GM06990 (cell line): ENCODE results near the gene SNX1.

Experiments used
- DNase-seq: peaks from one replicate; pipeline ENCODE4 v3.0.0-alpha.2; 2011; ENCODE audit not compliant: insufficient read length; ENCODE audit errors: extremely low read depth
- H3K27me3 ChIP-seq: replicated peaks from 2 replicates; pipeline ENCODE4 v1.6.0; 2011; ENCODE audit warnings: low read length; ENCODE audit not compliant: control insufficient read depth, insufficient read depth
- H3K36me3 ChIP-seq: 2 replicates; pipeline ENCODE4 v1.5.1; 2011; ENCODE audit warnings: low read length; ENCODE audit not compliant: control insufficient read depth, insufficient read depth
- H3K4me3 ChIP-seq: replicated peaks from 2 replicates; pipeline ENCODE4 v1.5.1; 2011; ENCODE audit warnings: low read depth, mild to moderate bottlenecking, control low read depth, low read length
- TF ChIP-seq, protein P1 (sequence below): IDR thresholded peaks from 2 replicates; pipeline ENCODE4 v1.5.1; 2011; ENCODE audit warnings: low read length, control low read depth, mild to moderate bottlenecking, inconsistent platforms; ENCODE audit not compliant: insufficient read depth, poor library complexity, severe bottlenecking

Gene SNX1

DNA sequence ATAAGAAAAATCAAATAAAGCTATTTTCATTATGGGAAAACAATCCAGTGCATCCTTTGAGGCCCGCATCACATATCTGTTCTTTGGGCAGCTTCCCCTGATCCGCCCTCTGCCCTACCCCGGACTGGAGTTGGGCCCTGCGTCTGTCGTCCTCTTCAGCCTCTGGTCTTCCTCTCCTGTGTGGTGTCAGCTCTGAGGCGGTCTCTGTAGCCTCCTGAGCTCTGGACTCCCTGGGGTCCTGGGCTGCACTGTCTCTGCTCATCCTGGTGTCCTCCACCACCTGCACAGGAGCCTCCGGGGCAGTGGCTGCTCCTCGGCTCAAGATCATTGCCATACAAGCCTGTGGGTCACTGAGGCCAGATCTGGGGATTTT is 48.4 kb downstream of the SNX1 start:
- peaks cover 3% of the 10 kb centered on the region for H3K36me3 ChIP-seq

GRCh38 chr15:64144565-64145281 is 48.9 kb downstream of the SNX1 start:
- peak; percentile 77 for DNase-seq
- Histone ChIP-seq H3K4me3 (no peak overlapping the region), H3K36me3 (peaks cover 3% of the 10 kb centered on the region), H3K27me3 (no peaks in the 10 kb centered on the region)
- TF ChIP-seq, protein P1, sequence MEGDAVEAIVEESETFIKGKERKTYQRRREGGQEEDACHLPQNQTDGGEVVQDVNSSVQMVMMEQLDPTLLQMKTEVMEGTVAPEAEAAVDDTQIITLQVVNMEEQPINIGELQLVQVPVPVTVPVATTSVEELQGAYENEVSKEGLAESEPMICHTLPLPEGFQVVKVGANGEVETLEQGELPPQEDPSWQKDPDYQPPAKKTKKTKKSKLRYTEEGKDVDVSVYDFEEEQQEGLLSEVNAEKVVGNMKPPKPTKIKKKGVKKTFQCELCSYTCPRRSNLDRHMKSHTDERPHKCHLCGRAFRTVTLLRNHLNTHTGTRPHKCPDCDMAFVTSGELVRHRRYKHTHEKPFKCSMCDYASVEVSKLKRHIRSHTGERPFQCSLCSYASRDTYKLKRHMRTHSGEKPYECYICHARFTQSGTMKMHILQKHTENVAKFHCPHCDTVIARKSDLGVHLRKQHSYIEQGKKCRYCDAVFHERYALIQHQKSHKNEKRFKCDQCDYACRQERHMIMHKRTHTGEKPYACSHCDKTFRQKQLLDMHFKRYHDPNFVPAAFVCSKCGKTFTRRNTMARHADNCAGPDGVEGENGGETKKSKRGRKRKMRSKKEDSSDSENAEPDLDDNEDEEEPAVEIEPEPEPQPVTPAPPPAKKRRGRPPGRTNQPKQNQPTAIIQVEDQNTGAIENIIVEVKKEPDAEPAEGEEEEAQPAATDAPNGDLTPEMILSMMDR, result no peak

More for the DNA sequence above, 48.4 kb downstream of the SNX1 start:
- DNase-seq, result no peak
- TF ChIP-seq, protein P1, result no peak
- Histone ChIP-seq H3K27me3 (no peaks in the 10 kb centered on the region), H3K4me3 (peak overlapping the region; percentile 2; the same call in 1 of the 2 replicates)

- peaks cover 3% of the 10 kb centered on the region for H3K36me3 ChIP-seq
Observed at GRCh38 chr15:64146041-64146440, 50.3 kb downstream of the SNX1 start.

DNA sequence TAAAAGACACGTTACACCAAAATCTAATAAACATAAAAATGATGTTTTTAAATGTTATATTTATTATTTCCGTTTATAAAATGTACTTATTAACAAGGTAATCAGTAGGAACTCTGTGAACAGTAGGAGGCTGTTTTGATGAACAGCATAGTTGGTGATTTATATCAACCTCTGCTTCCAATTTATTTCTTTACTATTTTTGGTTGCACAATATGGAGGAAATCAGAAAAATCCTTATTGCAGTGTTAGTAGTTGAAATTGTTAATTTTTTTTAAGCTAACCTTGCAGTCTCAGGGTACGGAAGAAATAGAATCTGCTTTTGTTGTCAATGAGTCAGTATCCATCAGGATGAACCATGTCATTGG is 50.7 kb downstream of the SNX1 start:
- DNase-seq, result no peak
- no peak overlapping the region for H3K4me3 ChIP-seq

More at GRCh38 chr15:64146041-64146440, 50.3 kb downstream of the SNX1 start:
- Histone ChIP-seq H3K4me3 (no peak overlapping the region), H3K27me3 (no peaks in the 10 kb centered on the region)
- no peak for DNase-seq
- TF ChIP-seq, protein P1, result no peak

DNA sequence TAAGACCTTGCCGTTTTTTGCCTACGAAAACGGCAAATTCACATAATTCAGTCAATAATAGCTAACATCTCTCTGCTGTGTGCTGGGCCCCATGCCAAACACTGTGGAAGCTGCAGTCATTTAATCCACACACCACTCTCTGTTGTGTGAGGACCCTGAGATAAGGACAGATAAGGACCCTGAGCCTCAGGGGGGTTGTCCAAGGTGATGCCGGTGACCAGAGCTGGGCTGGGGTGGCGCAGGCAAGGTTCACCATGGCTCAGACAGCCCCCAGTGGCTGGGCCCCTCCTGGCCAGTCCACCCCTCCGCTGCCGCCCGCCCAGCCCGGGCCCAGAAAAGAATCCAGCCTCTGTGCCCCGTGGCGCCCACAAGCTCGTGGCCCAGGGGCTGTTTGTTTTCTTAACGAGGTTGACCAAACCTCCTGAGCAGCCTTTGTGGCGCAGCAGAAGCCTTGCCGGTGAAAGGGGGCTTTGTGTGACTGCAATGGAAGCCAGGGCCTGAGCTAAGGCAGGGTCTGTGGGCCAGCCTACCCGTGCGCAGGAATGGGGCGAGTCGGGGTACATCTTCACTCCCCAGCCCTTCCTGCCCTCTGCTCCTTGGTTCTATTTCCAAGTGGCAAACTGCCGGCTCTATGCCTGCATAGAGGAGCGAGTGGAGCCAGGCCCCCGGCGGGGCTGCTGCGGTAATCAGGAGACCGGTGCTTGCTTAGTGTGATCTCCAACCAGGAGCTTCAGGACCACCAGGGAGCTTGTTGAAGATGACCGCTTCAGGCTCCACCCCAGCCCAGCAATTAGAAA is 51.3 kb downstream of the SNX1 start:
- TF ChIP-seq, protein P1, result no peak
- no peaks in the 10 kb centered on the region for H3K27me3 ChIP-seq
- DNase-seq, result no peak

More for the DNA sequence above, 50.7 kb downstream of the SNX1 start:
- TF ChIP-seq, protein P1, result no peak
- Histone ChIP-seq H3K36me3 (peaks cover under 1% of the 10 kb centered on the region), H3K27me3 (no peaks in the 10 kb centered on the region)

More for the DNA sequence above, 51.3 kb downstream of the SNX1 start:
- Histone ChIP-seq H3K4me3 (no peak overlapping the region), H3K36me3 (no peaks in the 10 kb centered on the region; the same call in 1 of the 2 replicates)
